Fibroblast of the aortic adventitia (primary cell): ENCODE results near the gene G6PC2. TPM values are rescaled to one million over a fixed set of nuclear protein-coding genes. Genes with fewer than 3 reads are reported as not detected.
A peak's percentile ranks its signal among the peaks of the same experiment; 100 is the strongest.

Experiments used
- DNase-seq: peaks from one replicate; pipeline ENCODE4 v3.0.0-alpha.2; 2010; ENCODE audit warnings: low read depth
- H3K4me3 ChIP-seq: 2 replicates; pipeline ENCODE4 v1.5.1; 2011; ENCODE audit warnings: low read depth, mild to moderate bottlenecking, control low read depth, low read length, moderate library complexity
- total RNA-seq: library from RNA; depleted of rRNA; stranded (reverse); fragments of >200 nt; gene quantifications from 2 replicates; pipeline ENCODE4 v1.2.3, GENCODE V29; 2012; ENCODE audit warnings: low replicate concordance
- TF ChIP-seq, protein P1 (sequence below): IDR thresholded peaks from 2 replicates; pipeline ENCODE4 v1.5.1; 2011; ENCODE audit warnings: mild to moderate bottlenecking, low read length, control low read depth, inconsistent platforms; ENCODE audit not compliant: insufficient read depth

G6PC2 gene, protein sequence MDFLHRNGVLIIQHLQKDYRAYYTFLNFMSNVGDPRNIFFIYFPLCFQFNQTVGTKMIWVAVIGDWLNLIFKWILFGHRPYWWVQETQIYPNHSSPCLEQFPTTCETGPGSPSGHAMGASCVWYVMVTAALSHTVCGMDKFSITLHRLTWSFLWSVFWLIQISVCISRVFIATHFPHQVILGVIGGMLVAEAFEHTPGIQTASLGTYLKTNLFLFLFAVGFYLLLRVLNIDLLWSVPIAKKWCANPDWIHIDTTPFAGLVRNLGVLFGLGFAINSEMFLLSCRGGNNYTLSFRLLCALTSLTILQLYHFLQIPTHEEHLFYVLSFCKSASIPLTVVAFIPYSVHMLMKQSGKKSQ
- not detected in 2 replicates for total RNA-seq

DNA sequence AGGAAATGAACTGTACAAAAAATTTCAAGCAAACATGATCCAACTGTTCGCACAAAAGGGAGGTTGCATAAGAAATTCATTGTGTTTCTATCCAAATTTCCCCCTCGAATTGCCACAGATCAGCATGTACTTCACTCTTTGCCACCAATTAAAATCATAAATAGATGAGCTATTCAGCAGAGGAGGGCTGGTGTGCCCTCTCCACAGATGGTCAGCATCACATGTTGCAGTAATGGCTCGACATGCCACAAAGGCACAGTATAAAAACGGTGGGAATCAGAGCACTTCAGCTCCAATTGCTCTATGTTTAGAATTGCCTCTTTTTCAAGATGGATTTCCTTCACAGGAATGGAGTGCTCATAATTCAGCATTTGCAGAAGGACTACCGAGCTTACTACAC, at the start of gene G6PC2:
Gene G6PC2, plus strand, starts transcription at position 289 of the 400 bp plus-strand sequence. Its CDS starts 41 bp downstream, at position 330.
- DNase-seq = no peak
- no peak within 1 kb of the TSS for H3K4me3 ChIP-seq
- TF ChIP-seq, protein P1, sequence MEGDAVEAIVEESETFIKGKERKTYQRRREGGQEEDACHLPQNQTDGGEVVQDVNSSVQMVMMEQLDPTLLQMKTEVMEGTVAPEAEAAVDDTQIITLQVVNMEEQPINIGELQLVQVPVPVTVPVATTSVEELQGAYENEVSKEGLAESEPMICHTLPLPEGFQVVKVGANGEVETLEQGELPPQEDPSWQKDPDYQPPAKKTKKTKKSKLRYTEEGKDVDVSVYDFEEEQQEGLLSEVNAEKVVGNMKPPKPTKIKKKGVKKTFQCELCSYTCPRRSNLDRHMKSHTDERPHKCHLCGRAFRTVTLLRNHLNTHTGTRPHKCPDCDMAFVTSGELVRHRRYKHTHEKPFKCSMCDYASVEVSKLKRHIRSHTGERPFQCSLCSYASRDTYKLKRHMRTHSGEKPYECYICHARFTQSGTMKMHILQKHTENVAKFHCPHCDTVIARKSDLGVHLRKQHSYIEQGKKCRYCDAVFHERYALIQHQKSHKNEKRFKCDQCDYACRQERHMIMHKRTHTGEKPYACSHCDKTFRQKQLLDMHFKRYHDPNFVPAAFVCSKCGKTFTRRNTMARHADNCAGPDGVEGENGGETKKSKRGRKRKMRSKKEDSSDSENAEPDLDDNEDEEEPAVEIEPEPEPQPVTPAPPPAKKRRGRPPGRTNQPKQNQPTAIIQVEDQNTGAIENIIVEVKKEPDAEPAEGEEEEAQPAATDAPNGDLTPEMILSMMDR = no peak

- TF ChIP-seq, protein P1 = no peak
- H3K4me3 ChIP-seq = no peak overlapping the region
- peak; percentile 65 for DNase-seq
Observed at GRCh38 chr2:168851674-168852320, 49.3 kb upstream of the G6PC2 start.

DNA sequence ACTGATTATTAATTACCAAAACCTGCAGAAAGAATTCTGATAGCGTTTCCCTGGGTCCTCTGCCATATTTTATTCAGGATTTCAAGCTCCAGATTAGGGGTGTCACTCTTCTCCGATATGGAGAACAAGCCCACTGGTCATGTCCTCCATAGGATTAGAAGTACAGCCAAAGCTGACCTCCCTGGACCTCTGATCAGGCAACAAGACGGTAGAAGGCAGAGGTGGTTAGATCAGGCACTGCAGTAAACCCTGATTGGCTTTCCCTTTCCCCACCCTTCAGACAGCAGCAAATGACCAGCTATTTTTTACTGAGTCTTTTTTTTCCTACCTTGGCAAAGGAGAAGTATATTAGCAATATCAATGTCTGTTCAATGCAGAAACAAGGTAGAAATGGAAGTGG, 48.6 kb upstream of the G6PC2 start:
- no peak for DNase-seq
- H3K4me3 ChIP-seq = no peak overlapping the region
- TF ChIP-seq, protein P1 = no peak

GRCh38 chr2:168853471-168853870, 47.6 kb upstream of the G6PC2 start:
- no peak for DNase-seq
- TF ChIP-seq, protein P1 = no peak
- no peak overlapping the region for H3K4me3 ChIP-seq

- DNase-seq = no peak
- TF ChIP-seq, protein P1 = no peak
- no peak overlapping the region for H3K4me3 ChIP-seq
Observed at GRCh38 chr2:168854651-168855050, 46.4 kb upstream of the G6PC2 start.

- H3K4me3 ChIP-seq = no peak overlapping the region
- TF ChIP-seq, protein P1 = no peak
- DNase-seq = no peak
Observed at GRCh38 chr2:168855601-168856000, 45.5 kb upstream of the G6PC2 start.
